Endothelial cell of umbilical vein (primary cell): ENCODE measurements around the gene ENDOD1. TPM values are rescaled to one million over a fixed set of nuclear protein-coding genes. Genes with fewer than 3 reads are reported as not detected.

Experiments used
- BruUV-seq: library from RNA; stranded (reverse); fragments of 400-500 nt; replicated peaks from 2 replicates; lab custom pipeline; 2021; lab: Mats Ljungman, UMichigan
- CTCF ChIA-PET: fragments of 300-600, 350-600 bp; sonication (Branson Sonifier 250); formaldehyde crosslinking; loops from one replicate; lab custom pipeline; 2021; ENCODE audit warnings: antibody characterized with exemption, inconsistent platforms; lab: Charles Lee
- POLR2A ChIA-PET: fragments of 300-600, 350-600 bp; sonication (Branson Sonifier 250); formaldehyde crosslinking; loops from one replicate; lab custom pipeline; 2021; ENCODE audit warnings: antibody characterized with exemption, inconsistent platforms; lab: Charles Lee
- DNase-seq: peaks from one replicate; pipeline ENCODE4 v3.0.0-alpha.2; 2011; ENCODE audit warnings: low read depth, low spot score
- FAIRE-seq: peaks from 2 replicates; lab custom pipeline; 2011; peaks lifted over from hg19 to GRCh38; lab: Jason Lieb, UNC
- H2AFZ ChIP-seq: 2 replicates; pipeline ENCODE4 v1.6.0; 2012; ENCODE audit warnings: low read depth, low read length, control low read depth, inconsistent platforms
- H3K27ac ChIP-seq: 2 replicates; pipeline ENCODE4 v1.5.1; 2011; ENCODE audit warnings: low read depth, mild to moderate bottlenecking, control low read depth, low read length, moderate library complexity; ENCODE audit not compliant: insufficient read depth
- H3K27me3 ChIP-seq, 2 experiments: 2 replicates each; pipeline versions ENCODE4 v1.6.0 to v1.6.1; 2011; ENCODE audit warnings: low read length in 2 of 2, mixed read lengths in 1 of 2; ENCODE audit not compliant: control insufficient read depth in 2 of 2, insufficient read depth in 2 of 2
- H3K36me3 ChIP-seq, 2 experiments: 2 replicates in 1 of 2; 3 replicates in 1 of 2; pipeline ENCODE4 v1.5.1; 2011; ENCODE audit warnings: low read length in 2 of 2, mild to moderate bottlenecking in 1 of 2, moderate library complexity in 1 of 2; ENCODE audit not compliant: control insufficient read depth in 2 of 2, insufficient read depth in 2 of 2; ENCODE audit errors: extremely low read depth in 1 of 2
- H3K4me1 ChIP-seq: 3 replicates; pipeline ENCODE4 v1.5.1; 2011; ENCODE audit warnings: mild to moderate bottlenecking, low read length; ENCODE audit not compliant: control insufficient read depth, insufficient read depth; ENCODE audit errors: extremely low read depth
- H3K4me2 ChIP-seq: 2 replicates; pipeline ENCODE4 v1.6.1; 2011; ENCODE audit warnings: low read length, control low read depth, mixed read lengths; ENCODE audit not compliant: insufficient read depth
- H3K4me3 ChIP-seq, 3 experiments: fragments of 200-600 bp in 1 of 3; sonication (generic), shearing (Covaris generic) in 1 of 3; replicated peaks in 1 of 3; 2 replicates each; pipeline ENCODE4 v1.5.1; 2011 to 2016; ENCODE audit warnings: control low read depth in 3 of 3, low read length in 3 of 3, mild to moderate bottlenecking in 2 of 3, inconsistent platforms in 1 of 3, low read depth in 1 of 3, moderate library complexity in 1 of 3; ENCODE audit not compliant: insufficient read depth in 1 of 3
- H3K79me2 ChIP-seq: 2 replicates; pipeline ENCODE4 v1.6.0; 2012; ENCODE audit warnings: low read length, inconsistent platforms; ENCODE audit not compliant: control insufficient read depth, insufficient read depth
- H3K9ac ChIP-seq: replicated peaks from 2 replicates; pipeline ENCODE3; 2011; ENCODE audit warnings: low read length, control low read depth; ENCODE audit not compliant: insufficient read depth; ENCODE audit errors: extremely low read depth
- H3K9me1 ChIP-seq: replicated peaks from 3 replicates; pipeline ENCODE4 v1.6.0; 2011; ENCODE audit warnings: mild to moderate bottlenecking, low read length; ENCODE audit not compliant: control insufficient read depth, insufficient read depth; ENCODE audit errors: extremely low read depth
- H3K9me3 ChIP-seq: replicated peaks from 2 replicates; pipeline ENCODE4 v1.5.1; 2012; ENCODE audit warnings: low read length, inconsistent platforms; ENCODE audit not compliant: control insufficient read depth, insufficient read depth
- H4K20me1 ChIP-seq: replicated peaks from 2 replicates; pipeline ENCODE3; 2011; ENCODE audit warnings: mild to moderate bottlenecking, low read length; ENCODE audit not compliant: control insufficient read depth, insufficient read depth; ENCODE audit errors: extremely low read depth
- CTCF ChIP-seq, 2 donors: IDR thresholded peaks; 1 replicate in 1 of 2; 2 replicates in 1 of 2; pipeline ENCODE4 v1.5.1; 2011; ENCODE audit warnings: low read length in 2 of 2, mild to moderate bottlenecking in 2 of 2, moderate library complexity in 2 of 2, control low read depth in 1 of 2, inconsistent platforms in 1 of 2, low read depth in 1 of 2; ENCODE audit not compliant: insufficient read depth in 1 of 2; ENCODE audit errors: extremely low read depth in 1 of 2
- EZH2 ChIP-seq: IDR thresholded peaks from 2 replicates; pipeline ENCODE4 v1.6.1; 2012; ENCODE audit warnings: borderline replicate concordance, low read depth, mild to moderate bottlenecking, moderate library complexity, low read length, inconsistent platforms; ENCODE audit not compliant: severe bottlenecking
- FOS ChIP-seq: IDR thresholded peaks from 2 replicates; pipeline ENCODE4 v1.6.1; 2011; ENCODE audit warnings: mild to moderate bottlenecking, low read length, moderate library complexity, borderline replicate concordance; ENCODE audit not compliant: insufficient read depth
- GATA2 ChIP-seq: IDR thresholded peaks from 2 replicates; pipeline ENCODE4 v1.7.0; 2011; ENCODE audit warnings: low read depth, mild to moderate bottlenecking, moderate library complexity, mixed read lengths, low read length; ENCODE audit not compliant: insufficient read length, insufficient read depth
- JUN ChIP-seq: IDR thresholded peaks from 2 replicates; pipeline ENCODE4 v1.6.1; 2011; ENCODE audit warnings: borderline replicate concordance, low read depth; ENCODE audit not compliant: insufficient read length, insufficient read depth
- MAX ChIP-seq: IDR thresholded peaks from 2 replicates; pipeline ENCODE4 v1.6.1; 2011; ENCODE audit not compliant: insufficient read depth, insufficient read length
- MYC ChIP-seq: IDR thresholded peaks from one replicate; pipeline ENCODE4 v1.6.1; 2011; ENCODE audit warnings: mild to moderate bottlenecking, low read depth, low read length
- POLR2A ChIP-seq: IDR thresholded peaks from 2 replicates; pipeline ENCODE4 v1.6.1; 2012; ENCODE audit warnings: low read depth, mild to moderate bottlenecking, control low read depth, low read length
- POLR2AphosphoS5 ChIP-seq: IDR thresholded peaks from 2 replicates; pipeline ENCODE4 v1.6.1; 2012; ENCODE audit warnings: low read depth, mild to moderate bottlenecking, control low read depth, low read length, moderate library complexity; ENCODE audit not compliant: insufficient read depth
- dilution Hi-C: fragments of 300-500 bp; cut with MboI; formaldehyde crosslinking; loops from one replicate; pipeline ENCODE4 v1.15.0; 2019; ENCODE audit warnings: low sequenced_read_pairs; ENCODE audit not compliant: extremely low pct_ligation_motif_present
- intact Hi-C: fragments of 100-400 bp; cut with micrococcal nuclease; formaldehyde crosslinking; loops from one replicate; pipeline ENCODE4 v1.10.0; 2022
- polyA plus RNA-seq, 4 experiments: library from polyadenylated mRNA; depleted of rRNA in 3 of 4; stranded (reverse) in 3 of 4; unstranded in 1 of 4; fragments of >200 nt; gene quantifications; 2 replicates each; pipeline versions ENCODE4 v1.2.1 to v1.2.3, GENCODE V29; 2011 to 2012; ENCODE audit warnings: missing spikeins in 1 of 4
- total RNA-seq: library from RNA; stranded (reverse); gene quantifications from 2 replicates; pipeline ENCODE4 v1.2.3, GENCODE V29; 2021

ENDOD1 gene
- total and polyA plus RNA-seq, 2 donors (not counting 3 experiments of a cell fraction or from before 2014, with no cell fraction given) = 10.5 to 20.5 TPM

DNA sequence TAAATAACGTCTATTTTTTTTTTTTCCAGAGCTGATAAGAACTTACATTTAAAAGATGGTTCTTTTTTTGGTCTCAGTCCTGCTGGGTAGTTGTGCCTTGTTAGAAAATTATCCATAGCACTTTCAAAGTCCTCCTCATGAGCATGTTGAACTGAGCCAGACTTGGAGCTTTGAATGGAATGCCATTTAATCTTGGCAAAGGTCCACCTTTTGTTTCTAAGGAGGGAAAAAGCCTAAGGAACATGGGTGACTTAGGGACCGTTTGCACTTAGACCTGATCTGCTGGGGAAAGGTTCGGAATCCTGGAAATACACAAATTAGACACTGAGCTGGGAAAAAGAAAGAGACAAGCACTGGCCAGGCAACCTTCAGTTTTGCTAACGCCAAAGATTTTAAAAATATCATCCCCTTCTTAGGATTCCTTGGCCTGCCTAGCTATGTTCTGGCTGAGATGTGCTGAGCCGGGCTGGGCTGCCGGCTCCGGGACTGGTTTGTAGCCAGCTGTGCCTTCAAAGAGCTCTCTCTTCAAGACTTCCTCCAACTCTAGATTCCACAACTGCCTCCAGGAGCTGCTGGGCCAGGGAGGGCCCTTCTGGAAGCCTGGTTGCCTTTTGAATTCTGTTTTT lies 67.4 kb downstream of the ENDOD1 start:
- Histone ChIP-seq H4K20me1 (no peaks in the 10 kb centered on the region), H3K4me3 (no peak overlapping the region), H3K9me1 (no peaks in the 10 kb centered on the region), H3K27me3 (no peaks in the 10 kb centered on the region), H3K4me2 (no peak overlapping the region), H3K4me1 (no peaks in the 10 kb centered on the region), H3K36me3 (no peaks in the 10 kb centered on the region), H3K27ac (no peak overlapping the region), H3K9me3 (no peaks in the 10 kb centered on the region), H3K79me2 (no peaks in the 10 kb centered on the region), H3K9ac (no peak overlapping the region), H2AFZ (no peak overlapping the region)
- DNase-seq (no peak), FAIRE-seq (no peak)
- ChIA-PET POLR2A (no interaction called here), CTCF (interaction anchor here (0.7 to 9.6 kb wide), 6 partner anchors 90 to 1269 kb away, joined by 3 to 176 read pairs (median 4); no protein-coding TSS in a partner anchor)
- BruUV-seq = no TSS peak
- TF ChIP-seq JUN = no peak
- intact Hi-C loops = loop anchor here (10.0 kb wide), 1 partner anchor 208 kb away; no protein-coding TSS in a partner anchor
- dilution Hi-C loops = no loop called here

GRCh38 chr11:95157824-95158223 lies 68.2 kb downstream of the ENDOD1 start:
- Histone ChIP-seq H3K27me3 (no peaks in the 10 kb centered on the region), H3K79me2 (no peaks in the 10 kb centered on the region), H3K9me1 (no peaks in the 10 kb centered on the region), H3K9ac (no peak overlapping the region), H2AFZ (no peak overlapping the region), H3K27ac (no peak overlapping the region), H3K36me3 (no peaks in the 10 kb centered on the region), H3K4me1 (no peaks in the 10 kb centered on the region), H4K20me1 (no peaks in the 10 kb centered on the region), H3K4me2 (no peak overlapping the region), H3K4me3 (no peak overlapping the region), H3K9me3 (no peaks in the 10 kb centered on the region)
- TF ChIP-seq MAX (no peak), EZH2 (no peak), CTCF (IDR thresholded peaks at IDR 0.05; ENCODE audit: extremely low read depth in 1 of 2, insufficient read depth in 1 of 2, low read depth in 1 of 2, low read length in 2 of 2) (no peak), JUN (no peak), FOS (no peak), MYC (no peak), POLR2AphosphoS5 (no peak), GATA2 (no peak), POLR2A (no peak)
- BruUV-seq = no TSS peak
- no peak for DNase-seq
- FAIRE-seq = no peak
- dilution Hi-C loops (no loop called here), intact Hi-C loops (loop anchor here (10.0 kb wide), 1 partner anchor 207 kb away; no protein-coding TSS in a partner anchor)
- ChIA-PET POLR2A (no interaction called here), CTCF (interaction anchor here (0.7 to 9.6 kb wide), 3 partner anchors 78 to 576 kb away, joined by 3 to 176 read pairs (median 3); no protein-coding TSS in a partner anchor)
